Astrocyte (in vitro differentiated cells and primary cell): ENCODE data around the gene HNF4A.

Source experiments
- CTCF ChIP-seq: IDR thresholded peaks from 2 replicates; pipeline ENCODE4 v1.5.1; 2011; ENCODE audit warnings: low read depth, mild to moderate bottlenecking, inconsistent platforms, low read length, moderate library complexity; ENCODE audit not compliant: insufficient read depth
- EZH2 ChIP-seq: IDR thresholded peaks from 2 replicates; pipeline ENCODE4 v1.6.1; 2012; ENCODE audit warnings: mild to moderate bottlenecking, low read length, inconsistent platforms; ENCODE audit not compliant: insufficient read depth

- TF ChIP-seq EZH2 (no peak), CTCF (no peak)
These were observed 53.7 kb downstream of the HNF4A start for GRCh38 chr20:44409132-44409600.
